Suprapubic skin (tissue), 3 donors: ENCODE data around the gene TBATA.

Experiments
- CTCF ChIP-seq, 2 donors: fragments of 200-600 bp in 1 of 2; fragments of 450-650 bp in 1 of 2; sonication (generic) in 1 of 2; IDR thresholded peaks; one replicate each; pipeline ENCODE4 v1.5.1; 2016 to 2019; ENCODE audit warnings: antibody characterized with exemption in 2 of 2, mild to moderate bottlenecking in 1 of 2, moderate library complexity in 1 of 2
- POLR2A ChIP-seq, 2 donors: fragments of 450-650 bp; IDR thresholded peaks; one replicate each; pipeline ENCODE4 v1.6.1; 2017; ENCODE audit warnings: antibody characterized with exemption in 2 of 2, mild to moderate bottlenecking in 2 of 2, moderate library complexity in 2 of 2

DNA sequence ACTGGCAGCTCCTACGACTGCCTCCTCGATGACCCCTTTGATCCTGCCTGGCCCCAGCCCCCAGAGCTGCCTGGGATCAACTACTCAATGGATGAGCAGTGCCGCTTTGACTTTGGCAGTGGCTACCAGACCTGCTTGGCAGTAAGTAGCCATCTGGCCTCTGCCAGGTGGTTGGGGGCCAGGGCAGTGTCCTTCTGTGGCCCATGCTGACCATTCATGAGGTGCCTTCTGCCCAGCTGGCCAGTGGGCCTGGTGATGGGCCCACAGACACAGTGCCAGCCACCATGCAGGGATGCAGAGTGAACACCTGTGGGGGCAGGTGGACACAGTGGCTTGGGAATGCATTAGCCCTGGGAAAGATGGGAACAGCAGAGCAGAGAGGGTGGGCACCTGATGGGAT is 50.0 kb downstream of the TBATA start:
- TF ChIP-seq CTCF (IDR thresholded peaks at IDR 0.05) (no peak), POLR2A (IDR thresholded peaks at IDR 0.05) (no peak)
